SK-N-SH treated with all-trans-retinoic acid at 6 μM for 48 hours (cell line): ENCODE data around the gene POM121L2.

ENCODE experiments used
- ATAC-seq: fragments of 200-7000 bp; cut with Tn5 transposase; 3 replicates; pipeline ENCODE4 v1.9.1; 2020; ENCODE audit warnings: mild to moderate bottlenecking, moderate library complexity
- ARNTL ChIP-seq: fragments of 450-650 bp; formaldehyde crosslinking; IDR thresholded peaks from 2 replicates; pipeline ENCODE4 v1.5.0; 2020; ENCODE audit warnings: low read depth, mild to moderate bottlenecking, moderate library complexity, borderline replicate concordance
- BACH2 ChIP-seq: fragments of 250-450 bp; sonication (Bioruptor Pico); IDR thresholded peaks from 2 replicates; pipeline ENCODE4 v1.9.0; 2021; ENCODE audit warnings: mild to moderate bottlenecking, borderline replicate concordance
- CSDC2 ChIP-seq: fragments of 250-450 bp; sonication (Bioruptor Pico); IDR thresholded peaks from 2 replicates; pipeline ENCODE4 v1.5.0; 2020; ENCODE audit warnings: mild to moderate bottlenecking, moderate library complexity
- ESRRG ChIP-seq: fragments of 250-450 bp; sonication (Bioruptor Pico); IDR thresholded peaks from 2 replicates; pipeline ENCODE4 v1.6.1; 2021; ENCODE audit warnings: mild to moderate bottlenecking
- GLIS3 ChIP-seq: fragments of 250-450 bp; sonication (Bioruptor Pico); IDR thresholded peaks from 2 replicates; pipeline ENCODE4 v1.5.0; 2020; ENCODE audit warnings: mild to moderate bottlenecking, moderate library complexity
- ISL1 ChIP-seq: fragments of 250-450 bp; sonication (Bioruptor Pico); IDR thresholded peaks from 2 replicates; pipeline ENCODE4 v2.1.2; 2022; ENCODE audit warnings: mild to moderate bottlenecking, moderate library complexity
- OSR1 ChIP-seq: fragments of 250-450 bp; sonication (Bioruptor Pico); IDR thresholded peaks from 2 replicates; pipeline ENCODE4 v1.8.0; 2022; ENCODE audit warnings: moderate library complexity, mild to moderate bottlenecking, inconsistent platforms
- PPARA ChIP-seq: fragments of 250-450 bp; sonication (Bioruptor Pico); IDR thresholded peaks from 2 replicates; pipeline ENCODE4 v1.5.0; 2020; ENCODE audit warnings: mild to moderate bottlenecking, borderline replicate concordance
- RARB ChIP-seq: fragments of 250-450 bp; sonication (Bioruptor Pico); IDR thresholded peaks from 2 replicates; pipeline ENCODE4 v1.8.0; 2021; ENCODE audit warnings: mild to moderate bottlenecking, moderate library complexity
- SNAI2 ChIP-seq: fragments of 250-450 bp; sonication (Bioruptor Pico); IDR thresholded peaks from 2 replicates; pipeline ENCODE4 v1.5.0; 2020; ENCODE audit warnings: mild to moderate bottlenecking, moderate library complexity
- TCF4 ChIP-seq: fragments of 250-450 bp; sonication (Bioruptor Pico); IDR thresholded peaks from 2 replicates; pipeline ENCODE4 v1.8.0; 2021; ENCODE audit warnings: mild to moderate bottlenecking, moderate library complexity, borderline replicate concordance
- TOX ChIP-seq: fragments of 250-450 bp; sonication (Bioruptor Pico); IDR thresholded peaks from 2 replicates; pipeline ENCODE4 v1.8.0; 2021; ENCODE audit warnings: mild to moderate bottlenecking, moderate library complexity, borderline replicate concordance
- ZC3H10 ChIP-seq: fragments of 250-450 bp; sonication (Bioruptor Pico); IDR thresholded peaks from 2 replicates; pipeline ENCODE4 v1.5.1; 2021; ENCODE audit warnings: mild to moderate bottlenecking, moderate library complexity
- ZFP3 ChIP-seq: fragments of 250-450 bp; sonication (Bioruptor Pico); IDR thresholded peaks from 2 replicates; pipeline ENCODE4 v1.5.0; 2020; ENCODE audit warnings: mild to moderate bottlenecking, moderate library complexity
- ZFP30 ChIP-seq: fragments of 450-650 bp; formaldehyde crosslinking; IDR thresholded peaks from 2 replicates; pipeline ENCODE4 v1.5.0; 2022; ENCODE audit warnings: mild to moderate bottlenecking, moderate library complexity
- ZNF565 ChIP-seq: fragments of 450-650 bp; formaldehyde crosslinking; conservative IDR thresholded peaks from 2 replicates; pipeline ENCODE4 v1.5.0; 2020; ENCODE audit warnings: low read depth, mild to moderate bottlenecking, moderate library complexity
- ZNF70 ChIP-seq: fragments of 450-650 bp; formaldehyde crosslinking; IDR thresholded peaks from 2 replicates; pipeline ENCODE4 v1.5.0; 2020; ENCODE audit warnings: mild to moderate bottlenecking, moderate library complexity
- ZNF8 ChIP-seq: fragments of 450-650 bp; formaldehyde crosslinking; IDR thresholded peaks from 2 replicates; pipeline ENCODE4 v1.5.0; 2020; ENCODE audit warnings: mild to moderate bottlenecking, moderate library complexity
- TF ChIP-seq, protein P1 (sequence below): fragments of 250-450 bp; sonication (Bioruptor Pico); IDR thresholded peaks from 2 replicates; pipeline ENCODE4 v1.8.0; 2020; ENCODE audit warnings: mild to moderate bottlenecking, moderate library complexity, borderline replicate concordance
- TF ChIP-seq, protein P2 (sequence below): fragments of 250-450 bp; sonication (Bioruptor Pico); IDR thresholded peaks from 2 replicates; pipeline ENCODE4 v1.5.1; 2021; ENCODE audit warnings: mild to moderate bottlenecking, moderate library complexity
- TF ChIP-seq, protein P3 (sequence below): fragments of 250-450 bp; sonication (Bioruptor Pico); IDR thresholded peaks from 2 replicates; pipeline ENCODE4 v1.5.0; 2020; ENCODE audit warnings: mild to moderate bottlenecking, moderate library complexity

Gene POM121L2

DNA sequence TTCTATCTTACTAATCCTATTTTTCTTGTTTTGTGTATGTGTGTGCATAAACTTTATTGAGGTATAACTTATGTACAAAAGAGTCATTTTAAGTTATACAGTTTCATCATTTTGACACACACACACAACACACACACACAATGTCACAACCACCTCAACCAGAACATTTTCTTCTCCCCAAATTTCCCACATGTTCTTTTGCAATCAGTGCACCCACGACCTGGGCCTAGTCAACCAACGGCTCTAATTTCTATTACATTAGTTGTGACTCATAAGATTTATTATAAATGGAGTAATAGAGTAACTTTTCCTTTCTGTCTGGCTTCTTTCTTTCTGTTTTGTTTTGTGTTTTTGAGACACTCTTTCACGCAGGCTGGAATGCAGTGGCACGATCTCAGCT, 9.8 kb upstream of the POM121L2 start (continued):
- TF ChIP-seq, protein P1, sequence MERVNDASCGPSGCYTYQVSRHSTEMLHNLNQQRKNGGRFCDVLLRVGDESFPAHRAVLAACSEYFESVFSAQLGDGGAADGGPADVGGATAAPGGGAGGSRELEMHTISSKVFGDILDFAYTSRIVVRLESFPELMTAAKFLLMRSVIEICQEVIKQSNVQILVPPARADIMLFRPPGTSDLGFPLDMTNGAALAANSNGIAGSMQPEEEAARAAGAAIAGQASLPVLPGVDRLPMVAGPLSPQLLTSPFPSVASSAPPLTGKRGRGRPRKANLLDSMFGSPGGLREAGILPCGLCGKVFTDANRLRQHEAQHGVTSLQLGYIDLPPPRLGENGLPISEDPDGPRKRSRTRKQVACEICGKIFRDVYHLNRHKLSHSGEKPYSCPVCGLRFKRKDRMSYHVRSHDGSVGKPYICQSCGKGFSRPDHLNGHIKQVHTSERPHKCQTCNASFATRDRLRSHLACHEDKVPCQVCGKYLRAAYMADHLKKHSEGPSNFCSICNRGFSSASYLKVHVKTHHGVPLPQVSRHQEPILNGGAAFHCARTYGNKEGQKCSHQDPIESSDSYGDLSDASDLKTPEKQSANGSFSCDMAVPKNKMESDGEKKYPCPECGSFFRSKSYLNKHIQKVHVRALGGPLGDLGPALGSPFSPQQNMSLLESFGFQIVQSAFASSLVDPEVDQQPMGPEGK (CRISPR knock-in tag) = no peak
- TF ChIP-seq ZNF565 (no peak), GLIS3 (CRISPR knock-in tag) (no peak)

DNA sequence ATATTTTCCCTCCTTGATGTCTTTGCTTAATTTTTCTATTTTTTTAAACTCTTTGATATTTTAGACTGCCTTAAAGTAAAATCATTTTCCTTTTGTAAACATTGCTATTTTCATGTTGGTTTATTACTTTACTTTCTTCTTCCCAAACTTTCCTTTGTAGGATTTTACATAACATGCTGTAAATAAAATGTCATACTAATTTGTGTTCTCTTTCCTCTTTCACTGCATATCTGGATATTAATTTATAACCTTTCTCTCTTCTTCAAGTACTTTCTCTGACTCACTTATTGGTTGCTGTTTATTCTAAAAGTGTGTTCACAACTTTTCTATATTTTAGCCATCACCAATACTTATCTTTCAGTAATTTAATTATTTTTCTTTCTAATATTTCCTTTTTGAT, 9.3 kb upstream of the POM121L2 start:
- TF ChIP-seq, protein P2, sequence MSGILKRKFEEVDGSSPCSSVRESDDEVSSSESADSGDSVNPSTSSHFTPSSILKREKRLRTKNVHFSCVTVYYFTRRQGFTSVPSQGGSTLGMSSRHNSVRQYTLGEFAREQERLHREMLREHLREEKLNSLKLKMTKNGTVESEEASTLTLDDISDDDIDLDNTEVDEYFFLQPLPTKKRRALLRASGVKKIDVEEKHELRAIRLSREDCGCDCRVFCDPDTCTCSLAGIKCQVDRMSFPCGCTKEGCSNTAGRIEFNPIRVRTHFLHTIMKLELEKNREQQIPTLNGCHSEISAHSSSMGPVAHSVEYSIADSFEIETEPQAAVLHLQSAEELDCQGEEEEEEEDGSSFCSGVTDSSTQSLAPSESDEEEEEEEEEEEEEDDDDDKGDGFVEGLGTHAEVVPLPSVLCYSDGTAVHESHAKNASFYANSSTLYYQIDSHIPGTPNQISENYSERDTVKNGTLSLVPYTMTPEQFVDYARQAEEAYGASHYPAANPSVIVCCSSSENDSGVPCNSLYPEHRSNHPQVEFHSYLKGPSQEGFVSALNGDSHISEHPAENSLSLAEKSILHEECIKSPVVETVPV (CRISPR knock-in tag) = no peak
- TF ChIP-seq ZNF70 (no peak), ZFP30 (CRISPR knock-in tag) (no peak), ZFP3 (CRISPR knock-in tag) (no peak), ESRRG (CRISPR knock-in tag) (no peak), CSDC2 (CRISPR knock-in tag) (no peak), GLIS3 (CRISPR knock-in tag) (no peak), BACH2 (CRISPR knock-in tag) (no peak), ARNTL (no peak), PPARA (CRISPR knock-in tag) (no peak), TOX (CRISPR knock-in tag) (no peak), ZC3H10 (CRISPR knock-in tag) (no peak), RARB (no peak), TCF4 (CRISPR knock-in tag) (no peak), SNAI2 (CRISPR knock-in tag) (no peak), OSR1 (no peak)
- TF ChIP-seq, protein P3, sequence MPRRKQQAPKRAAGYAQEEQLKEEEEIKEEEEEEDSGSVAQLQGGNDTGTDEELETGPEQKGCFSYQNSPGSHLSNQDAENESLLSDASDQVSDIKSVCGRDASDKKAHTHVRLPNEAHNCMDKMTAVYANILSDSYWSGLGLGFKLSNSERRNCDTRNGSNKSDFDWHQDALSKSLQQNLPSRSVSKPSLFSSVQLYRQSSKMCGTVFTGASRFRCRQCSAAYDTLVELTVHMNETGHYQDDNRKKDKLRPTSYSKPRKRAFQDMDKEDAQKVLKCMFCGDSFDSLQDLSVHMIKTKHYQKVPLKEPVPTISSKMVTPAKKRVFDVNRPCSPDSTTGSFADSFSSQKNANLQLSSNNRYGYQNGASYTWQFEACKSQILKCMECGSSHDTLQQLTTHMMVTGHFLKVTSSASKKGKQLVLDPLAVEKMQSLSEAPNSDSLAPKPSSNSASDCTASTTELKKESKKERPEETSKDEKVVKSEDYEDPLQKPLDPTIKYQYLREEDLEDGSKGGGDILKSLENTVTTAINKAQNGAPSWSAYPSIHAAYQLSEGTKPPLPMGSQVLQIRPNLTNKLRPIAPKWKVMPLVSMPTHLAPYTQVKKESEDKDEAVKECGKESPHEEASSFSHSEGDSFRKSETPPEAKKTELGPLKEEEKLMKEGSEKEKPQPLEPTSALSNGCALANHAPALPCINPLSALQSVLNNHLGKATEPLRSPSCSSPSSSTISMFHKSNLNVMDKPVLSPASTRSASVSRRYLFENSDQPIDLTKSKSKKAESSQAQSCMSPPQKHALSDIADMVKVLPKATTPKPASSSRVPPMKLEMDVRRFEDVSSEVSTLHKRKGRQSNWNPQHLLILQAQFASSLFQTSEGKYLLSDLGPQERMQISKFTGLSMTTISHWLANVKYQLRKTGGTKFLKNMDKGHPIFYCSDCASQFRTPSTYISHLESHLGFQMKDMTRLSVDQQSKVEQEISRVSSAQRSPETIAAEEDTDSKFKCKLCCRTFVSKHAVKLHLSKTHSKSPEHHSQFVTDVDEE (CRISPR knock-in tag) = no peak
- TF ChIP-seq, protein P1 (CRISPR knock-in tag) = no peak
- ATAC-seq = no peak

DNA sequence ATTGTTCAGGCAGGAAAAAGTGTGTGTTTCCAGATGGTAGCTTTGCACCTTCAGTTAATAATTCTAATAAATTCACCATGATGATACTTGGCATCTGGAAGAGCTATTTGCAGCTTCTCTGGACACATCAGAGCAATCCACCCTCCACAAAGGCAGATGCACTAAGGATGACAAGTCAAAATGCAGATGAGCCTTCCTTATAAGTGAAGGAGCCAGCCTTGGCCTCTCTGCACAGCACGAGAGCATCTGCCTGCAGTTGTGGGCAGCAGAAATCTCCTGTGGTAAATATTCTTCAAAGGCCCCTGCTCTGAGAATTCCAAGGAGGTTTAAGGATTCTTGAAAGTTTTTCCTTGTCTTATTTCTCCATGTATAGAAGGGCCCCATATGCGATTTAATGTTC, 6.9 kb upstream of the POM121L2 start:
- ATAC-seq = no peak
- TF ChIP-seq GLIS3 (CRISPR knock-in tag) = no peak
- no peak for TF ChIP-seq ZNF8
- TF ChIP-seq PPARA (CRISPR knock-in tag) = no peak
- TF ChIP-seq ZFP30 (CRISPR knock-in tag) = no peak
- TF ChIP-seq, all 23 proteins: peak for 0

DNA sequence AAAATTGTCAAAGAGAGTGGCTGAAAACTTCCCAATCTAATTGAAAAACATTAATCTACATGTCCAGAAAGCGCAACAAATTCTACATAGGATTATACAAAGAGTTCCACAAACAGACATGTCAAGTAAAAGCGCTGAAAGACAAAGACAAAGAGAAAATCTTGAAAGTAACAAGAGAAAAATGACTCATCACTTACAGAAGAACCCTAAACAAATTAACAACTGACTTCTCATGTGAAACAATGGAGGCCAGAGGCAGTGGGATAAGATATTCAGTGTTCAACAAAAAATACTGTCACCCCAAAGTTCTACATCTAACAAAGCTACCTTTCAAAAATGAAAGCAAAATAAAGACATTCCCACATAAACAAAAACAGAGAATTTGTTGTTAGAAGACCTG, 2.0 kb upstream of the POM121L2 start:
- ATAC-seq = no peak
- TF ChIP-seq, protein P3 (CRISPR knock-in tag) = no peak
- TF ChIP-seq, protein P2 (CRISPR knock-in tag) = no peak
- TF ChIP-seq ZFP30 (CRISPR knock-in tag) (no peak), BACH2 (CRISPR knock-in tag) (no peak), ARNTL (no peak), ZNF8 (no peak), ESRRG (CRISPR knock-in tag) (no peak), TOX (CRISPR knock-in tag) (no peak), ZNF70 (no peak), ZC3H10 (CRISPR knock-in tag) (no peak), SNAI2 (CRISPR knock-in tag) (no peak), RARB (no peak), ISL1 (no peak), GLIS3 (CRISPR knock-in tag) (no peak), PPARA (CRISPR knock-in tag) (no peak)
- TF ChIP-seq, protein P1 (CRISPR knock-in tag) = no peak
